HPDE6-E6E7 (cell line): ENCODE results near the gene RPL15.

Experiments
- DNase-seq: peaks from one replicate; pipeline ENCODE4 v3.0.0; 2011; ENCODE audit warnings: missing footprints; ENCODE audit errors: extremely low spot score

The RPL15 gene

GRCh38 chr3:23928524-23928923 lies 11.6 kb downstream of the RPL15 start:
- DNase-seq, result no peak

GRCh38 chr3:23931597-23931996 lies 14.7 kb downstream of the RPL15 start:
- no peak for DNase-seq

GRCh38 chr3:23932571-23932970 lies 15.6 kb downstream of the RPL15 start:
- DNase-seq, result no peak

GRCh38 chr3:23934253-23934652 lies 17.3 kb downstream of the RPL15 start:
- no peak for DNase-seq

- no peak for DNase-seq
These were observed 20.4 kb downstream of the RPL15 start for GRCh38 chr3:23937296-23937695.

GRCh38 chr3:23938688-23939087 lies 21.8 kb downstream of the RPL15 start:
- DNase-seq, result no peak

- DNase-seq, result no peak
These were observed 23.8 kb downstream of the RPL15 start for GRCh38 chr3:23940775-23941174.

- no peak for DNase-seq
These were observed 24.5 kb downstream of the RPL15 start for GRCh38 chr3:23941440-23941839.

- no peak for DNase-seq
These were observed 25.6 kb downstream of the RPL15 start for GRCh38 chr3:23942546-23942945.

GRCh38 chr3:23944007-23944783 lies 27.3 kb downstream of the RPL15 start:
- no peak for DNase-seq

GRCh38 chr3:23944861-23945662 lies 28.1 kb downstream of the RPL15 start, which contains the start of gene NR1D2:
TSS of gene NR1D2 (plus strand) at chr3:23945286. CDS start at chr3:23945579, 293 bp downstream.
- peak; percentile 36 for DNase-seq

GRCh38 chr3:23945663-23945912 lies 28.7 kb downstream of the RPL15 start:
- DNase-seq, result no peak

- peak; percentile 58 for DNase-seq
These were observed 29.2 kb downstream of the RPL15 start for GRCh38 chr3:23945913-23946687.

- DNase-seq, result no peak
These were observed 31.8 kb downstream of the RPL15 start for GRCh38 chr3:23948761-23949160.

- DNase-seq, result no peak
These were observed 32.9 kb downstream of the RPL15 start for GRCh38 chr3:23949784-23950183.

GRCh38 chr3:23950293-23950692 lies 33.4 kb downstream of the RPL15 start:
- no peak for DNase-seq

- no peak for DNase-seq
These were observed 35.7 kb downstream of the RPL15 start for GRCh38 chr3:23952646-23953045.

- DNase-seq, result no peak
These were observed 36.6 kb downstream of the RPL15 start for GRCh38 chr3:23953523-23953922.

- no peak for DNase-seq
These were observed 37.2 kb downstream of the RPL15 start for GRCh38 chr3:23954144-23954543.

GRCh38 chr3:23956701-23957100 lies 39.8 kb downstream of the RPL15 start:
- no peak for DNase-seq

- peak; percentile 53 for DNase-seq
These were observed 42.4 kb downstream of the RPL15 start for GRCh38 chr3:23959135-23959900.

- DNase-seq, result no peak
These were observed 43.7 kb downstream of the RPL15 start for GRCh38 chr3:23960649-23961048.
